ENCODE results near the gene MDP1.
A peak's percentile ranks its signal among the peaks of the same experiment; 100 is the strongest.

MDP1 gene

GRCh38 chr14:24216345-24216699, 456 bp upstream of the MDP1 start:
- Histone ChIP-seq H3K79me2 (ENCODE audit: insufficient read depth, low read depth) (peaks cover 9% of the 10 kb centered on the region; the same call in 1 of the 2 replicates), H3K9ac (no peak overlapping the region), H3K27me3 (ENCODE audit: insufficient read depth, low read depth) (no peaks in the 10 kb centered on the region), H3K36me3 (ENCODE audit: insufficient read depth) (no peaks in the 10 kb centered on the region), H3K4me1 (ENCODE audit: low read depth, poor library complexity, severe bottlenecking) (peaks cover 22% of the 10 kb centered on the region), H4K20me1 (ENCODE audit: insufficient read depth) (no peaks in the 10 kb centered on the region), H3K4me3 (IDR thresholded peaks at IDR 0.05; ENCODE audit: insufficient read depth, low read depth, low read length) (no peak overlapping the region), H2AFZ (ENCODE audit: low read depth) (no peak overlapping the region), H3K4me2 (no peak overlapping the region), H3K27ac (peak overlapping the region; percentile 58; the same call in 1 of the 2 replicates)
- no peak for TF ChIP-seq CTCF (conservative IDR thresholded peaks at IDR 0.05; ENCODE audit: low read depth, low read length)

- peak overlapping the region; percentile 81; the same call in 1 of the 2 replicates for H3K9ac ChIP-seq
- peak overlapping the region; percentile 89 for H3K27ac ChIP-seq
- no peaks in the 10 kb centered on the region for H3K27me3 ChIP-seq (ENCODE audit: insufficient read depth, low read depth)
- no peaks in the 10 kb centered on the region for H3K36me3 ChIP-seq (ENCODE audit: insufficient read depth)
- 0 out of 2 replicates have a peak, but pooled peaks cover 9% of the 10 kb centered on the region for H3K79me2 ChIP-seq (ENCODE audit: insufficient read depth, low read depth)
- no peaks in the 10 kb centered on the region for H4K20me1 ChIP-seq (ENCODE audit: insufficient read depth)
- H3K4me2 ChIP-seq: peak overlapping the region; percentile 64
- TF ChIP-seq CTCF (conservative IDR thresholded peaks at IDR 0.05; ENCODE audit: low read depth, low read length): no peak
- no peak overlapping the region for H3K4me3 ChIP-seq (IDR thresholded peaks at IDR 0.05; ENCODE audit: insufficient read depth, low read depth, low read length)
- H3K4me1 ChIP-seq (ENCODE audit: low read depth, poor library complexity, severe bottlenecking): peaks cover 22% of the 10 kb centered on the region
- peak overlapping the region; percentile 45; the same call in 1 of the 2 replicates for H2AFZ ChIP-seq (ENCODE audit: low read depth)
Observed at GRCh38 chr14:24213866-24214662, 1.8 kb downstream of the MDP1 start.

- Histone ChIP-seq H2AFZ (ENCODE audit: low read depth) (peak within 1 kb of the TSS; percentile 45; the same call in 1 of the 2 replicates), H3K4me2 (peak within 1 kb of the TSS; percentile 64), H3K4me3 (IDR thresholded peaks at IDR 0.05; ENCODE audit: insufficient read depth, low read depth, low read length) (no peak within 1 kb of the TSS), H3K27me3 (ENCODE audit: insufficient read depth, low read depth) (no peaks in the 10 kb centered on the region), H3K9ac (peak within 1 kb of the TSS; percentile 81), H3K36me3 (ENCODE audit: insufficient read depth) (no peaks in the 10 kb centered on the region), H4K20me1 (ENCODE audit: insufficient read depth) (no peaks in the 10 kb centered on the region), H3K79me2 (ENCODE audit: insufficient read depth, low read depth) (0 out of 2 replicates have a peak, but pooled peaks cover 9% of the 10 kb centered on the region), H3K4me1 (ENCODE audit: low read depth, poor library complexity, severe bottlenecking) (peaks cover 22% of the 10 kb centered on the region), H3K27ac (peak within 1 kb of the TSS; percentile 89)
- TF ChIP-seq CTCF (conservative IDR thresholded peaks at IDR 0.05; ENCODE audit: low read depth, low read length): no peak
Observed at GRCh38 chr14:24212924-24213865, 2.7 kb downstream of the MDP1 start, which contains the start of gene CHMP4A. CHMP4A (minus strand) TSS chr14:24213488; CDS start chr14:24213439, 49 bp downstream.

- Histone ChIP-seq H3K27me3 (ENCODE audit: insufficient read depth, low read depth) (no peaks in the 10 kb centered on the region), H4K20me1 (ENCODE audit: insufficient read depth) (no peaks in the 10 kb centered on the region), H3K4me2 (no peak overlapping the region; the same call in 1 of the 2 replicates), H3K79me2 (ENCODE audit: insufficient read depth, low read depth) (0 out of 2 replicates have a peak, but pooled peaks cover 9% of the 10 kb centered on the region), H3K9ac (no peak overlapping the region), H2AFZ (ENCODE audit: low read depth) (no peak overlapping the region), H3K4me3 (IDR thresholded peaks at IDR 0.05; ENCODE audit: insufficient read depth, low read depth, low read length) (no peak overlapping the region), H3K36me3 (ENCODE audit: insufficient read depth) (no peaks in the 10 kb centered on the region), H3K4me1 (ENCODE audit: low read depth, poor library complexity, severe bottlenecking) (peaks cover 17% of the 10 kb centered on the region), H3K27ac (no peak overlapping the region)
- TF ChIP-seq CTCF (conservative IDR thresholded peaks at IDR 0.05; ENCODE audit: low read depth, low read length): no peak
Observed at GRCh38 chr14:24211311-24211710, 4.6 kb downstream of the MDP1 start.

Data from KMS-11 (cell line).